Chondrocyte (in vitro differentiated cells): ENCODE results near the gene MAGIX. TPM values are rescaled to one million over a fixed set of nuclear protein-coding genes. Genes with fewer than 3 reads are reported as not detected.

Experiments
- DNase-seq: peaks from one replicate; pipeline ENCODE4 v3.0.0; 2021; ENCODE audit warnings: mixed read lengths, low spot score
- H3K27ac Mint-ChIP-seq: one replicate; pipeline ENCODE4 v1.8.0; 2021; ENCODE audit warnings: mild to moderate bottlenecking, moderate library complexity, mixed read lengths; ENCODE audit not compliant: unreplicated experiment
- H3K27me3 Mint-ChIP-seq: 2 replicates; pipeline ENCODE4 v1.8.0; 2021; ENCODE audit warnings: low read depth, mixed read lengths
- H3K36me3 Mint-ChIP-seq: 2 replicates; pipeline ENCODE4 v1.8.0; 2021; ENCODE audit warnings: low read depth, mixed read lengths
- H3K4me1 Mint-ChIP-seq: 2 replicates; pipeline ENCODE4 v1.8.0; 2021; ENCODE audit warnings: low read depth, mild to moderate bottlenecking, mixed read lengths
- H3K4me3 Mint-ChIP-seq: one replicate; pipeline ENCODE4 v1.8.0; 2021; ENCODE audit warnings: mild to moderate bottlenecking, moderate library complexity, mixed read lengths; ENCODE audit not compliant: unreplicated experiment
- H3K9me3 Mint-ChIP-seq: 2 replicates; pipeline ENCODE4 v1.8.0; 2021; ENCODE audit warnings: low read depth, mixed read lengths
- CTCF ChIP-seq: fragments of 200-600 bp; sonication (generic); IDR thresholded peaks from 2 replicates; pipeline ENCODE4 v1.5.0; 2021; ENCODE audit warnings: antibody characterized with exemption, mild to moderate bottlenecking, moderate library complexity
- total RNA-seq: library from RNA; stranded (reverse); gene quantifications from 3 replicates; pipeline ENCODE4 v1.2.1, GENCODE V29; 2021

The MAGIX gene
- total RNA-seq, 1 donor from 2014 or later, result 1.6 TPM

GRCh38 chrX:49198540-49199314, 36.2 kb downstream of the MAGIX start:
- H3K4me1 Mint-ChIP-seq, result peaks cover 8% of the 10 kb centered on the region
- H3K36me3 Mint-ChIP-seq, result no peaks in the 10 kb centered on the region
- H3K4me3 Mint-ChIP-seq, result no peak overlapping the region
- no peaks in the 10 kb centered on the region for H3K9me3 Mint-ChIP-seq
- DNase-seq, result peak; percentile 76
- TF ChIP-seq CTCF, result no peak
- H3K27ac Mint-ChIP-seq, result no peak overlapping the region
- no peaks in the 10 kb centered on the region for H3K27me3 Mint-ChIP-seq

- Mint-ChIP-seq H3K27ac (no peak overlapping the region), H3K36me3 (no peaks in the 10 kb centered on the region), H3K4me1 (peaks cover 8% of the 10 kb centered on the region), H3K9me3 (no peaks in the 10 kb centered on the region), H3K4me3 (no peak overlapping the region), H3K27me3 (no peaks in the 10 kb centered on the region)
- no peak for TF ChIP-seq CTCF
- DNase-seq, result peak; percentile 62
Measured at GRCh38 chrX:49199315-49199595, 36.7 kb downstream of the MAGIX start.

GRCh38 chrX:49199906-49200771, 37.6 kb downstream of the MAGIX start, which contains the start of gene SYP:
Gene SYP, minus strand, starts transcription at chrX:49200193. Its CDS starts 7 bp downstream, at chrX:49200186.
- H3K27ac Mint-ChIP-seq, result no peak within 1 kb of the TSS
- H3K4me3 Mint-ChIP-seq, result peak within 1 kb of the TSS; percentile 61
- no peaks in the 10 kb centered on the region for H3K27me3 Mint-ChIP-seq
- DNase-seq, result peak; percentile 93
- no peak for TF ChIP-seq CTCF
- peaks cover 8% of the 10 kb centered on the region for H3K4me1 Mint-ChIP-seq
- H3K36me3 Mint-ChIP-seq, result no peaks in the 10 kb centered on the region
- H3K9me3 Mint-ChIP-seq, result no peaks in the 10 kb centered on the region

GRCh38 chrX:49202022-49202421, 39.5 kb downstream of the MAGIX start:
- no peaks in the 10 kb centered on the region for H3K27me3 Mint-ChIP-seq
- DNase-seq, result no peak
- H3K9me3 Mint-ChIP-seq, result no peaks in the 10 kb centered on the region
- TF ChIP-seq CTCF, result no peak
- no peak overlapping the region for H3K4me3 Mint-ChIP-seq
- no peak overlapping the region for H3K27ac Mint-ChIP-seq
- H3K4me1 Mint-ChIP-seq, result peaks cover 8% of the 10 kb centered on the region
- no peaks in the 10 kb centered on the region for H3K36me3 Mint-ChIP-seq

- Mint-ChIP-seq H3K27ac (no peak overlapping the region), H3K27me3 (no peaks in the 10 kb centered on the region), H3K4me1 (peaks cover 8% of the 10 kb centered on the region), H3K9me3 (no peaks in the 10 kb centered on the region), H3K36me3 (no peaks in the 10 kb centered on the region), H3K4me3 (no peak overlapping the region)
- TF ChIP-seq CTCF, result no peak
- DNase-seq, result no peak
Measured at GRCh38 chrX:49203536-49203935, 41.0 kb downstream of the MAGIX start.
